ENCODE results near the gene NRF1.
"Not testable (repeated sequence)": the region's sequence is repeated elsewhere in the genome, so short reads cannot be mapped to it uniquely, and the experiment has no call there.

NRF1 gene

GRCh38 chr7:129611246-129612111, at the start of gene NRF1:
Gene NRF1, plus strand, starts transcription at chr7:129611720. Its CDS starts 45,632 bp downstream, at chr7:129657352.
- DNase-seq, result peak; percentile 97

DNA sequence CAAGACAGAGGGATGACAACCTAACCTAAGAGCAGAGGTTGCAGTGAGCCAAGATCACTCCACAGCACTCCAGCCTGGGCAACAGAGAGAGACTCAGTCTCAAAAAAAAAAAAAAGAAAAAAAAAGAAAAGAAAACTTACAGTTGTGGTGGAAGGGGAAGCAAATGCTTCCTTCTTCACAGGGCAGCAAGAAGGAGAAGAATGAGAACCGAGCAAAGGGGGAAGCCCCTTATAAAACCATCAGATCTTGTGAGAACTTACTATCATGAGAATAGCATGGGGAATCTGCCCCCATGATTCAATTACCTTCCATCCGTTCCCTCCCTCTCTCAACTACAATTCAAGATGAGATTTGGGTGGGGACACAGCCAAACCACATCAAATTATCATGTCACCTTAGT, 45.2 kb upstream of the NRF1 start:
- DNase-seq, result not testable (repeated sequence)

DNA sequence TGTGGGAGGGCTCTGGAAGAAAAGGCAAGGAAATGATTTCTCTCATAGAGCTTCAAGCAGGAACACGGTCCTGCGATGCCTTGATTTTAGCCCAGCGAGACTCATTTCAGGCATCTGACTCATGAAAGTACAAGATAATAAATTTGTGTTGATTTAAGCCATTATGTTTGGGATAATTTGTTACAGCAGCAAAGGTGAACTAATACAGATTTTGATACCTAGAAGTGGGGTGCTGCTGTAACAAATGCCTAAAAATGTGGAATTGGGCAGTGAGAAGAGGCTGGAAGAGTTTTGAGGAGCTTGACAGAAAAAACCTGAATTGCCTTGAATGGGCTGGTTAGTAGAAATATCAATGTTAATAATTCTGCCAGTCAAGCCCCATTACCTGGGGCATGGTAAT, 44.1 kb upstream of the NRF1 start:
- DNase-seq, result no peak

GRCh38 chr7:129568240-129568639, 43.3 kb upstream of the NRF1 start:
- DNase-seq, result no peak

DNA sequence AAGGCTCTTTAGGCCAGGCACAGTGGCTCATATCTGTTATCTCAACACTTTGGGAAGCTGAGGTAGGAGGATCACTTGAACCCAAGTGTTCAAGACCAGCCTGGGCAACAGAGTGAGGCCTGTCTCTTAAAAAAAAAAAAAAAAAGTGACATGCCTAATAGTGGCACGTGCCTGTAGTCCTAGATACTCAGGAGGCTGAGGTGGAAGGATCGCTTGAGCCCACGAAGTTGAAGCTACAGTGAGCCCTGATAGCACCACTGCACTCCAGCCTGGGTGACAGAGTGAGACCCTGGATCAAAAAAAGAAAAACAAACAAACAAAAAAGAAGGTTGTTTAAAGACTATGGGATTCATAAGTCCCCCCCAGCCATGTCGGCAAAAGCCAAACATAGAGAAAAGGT, 42.2 kb upstream of the NRF1 start:
- DNase-seq, result no peak

DNA sequence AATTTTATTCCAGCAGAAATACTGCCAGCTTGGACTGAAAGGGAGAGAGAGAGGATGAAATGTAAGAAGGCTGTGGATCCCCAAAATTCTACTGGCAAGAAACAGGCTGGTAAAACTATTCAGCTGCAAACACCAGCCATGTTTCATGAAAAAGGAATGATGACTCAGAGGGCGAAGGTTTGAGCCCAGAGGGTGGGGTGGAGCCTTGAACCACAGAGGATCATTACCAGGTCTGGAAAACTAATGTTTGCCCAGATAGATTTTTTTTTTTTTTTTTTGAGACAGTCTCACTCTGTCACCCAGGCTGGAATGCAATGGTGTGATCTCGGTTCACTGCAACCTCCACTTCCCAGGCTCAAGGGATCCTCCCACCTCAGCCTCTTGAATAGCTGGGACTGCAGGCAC, 41.7 kb upstream of the NRF1 start:
- DNase-seq, result peak; percentile 11

GRCh38 chr7:129571201-129571600, 40.3 kb upstream of the NRF1 start:
- no peak for DNase-seq

DNA sequence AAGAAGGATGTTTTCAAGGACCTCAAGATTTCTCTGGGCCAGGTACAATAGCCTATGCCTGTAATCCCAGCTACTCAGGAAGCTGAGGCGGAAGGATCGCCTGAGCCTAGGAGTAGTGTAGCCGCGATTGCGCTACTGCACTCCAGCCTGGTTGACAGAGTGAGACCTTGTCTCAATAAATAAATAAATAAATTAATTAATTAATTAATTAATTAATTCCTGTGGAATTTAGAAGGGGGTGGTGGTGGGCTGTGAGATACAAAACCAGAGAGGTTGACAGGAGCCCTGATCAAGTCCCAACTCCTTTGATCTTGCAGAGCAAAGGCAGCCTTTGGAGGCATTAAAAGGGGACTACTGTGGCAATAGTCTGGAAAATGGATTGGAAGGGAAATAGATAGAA, 39.3 kb upstream of the NRF1 start:
- DNase-seq, result no peak

DNA sequence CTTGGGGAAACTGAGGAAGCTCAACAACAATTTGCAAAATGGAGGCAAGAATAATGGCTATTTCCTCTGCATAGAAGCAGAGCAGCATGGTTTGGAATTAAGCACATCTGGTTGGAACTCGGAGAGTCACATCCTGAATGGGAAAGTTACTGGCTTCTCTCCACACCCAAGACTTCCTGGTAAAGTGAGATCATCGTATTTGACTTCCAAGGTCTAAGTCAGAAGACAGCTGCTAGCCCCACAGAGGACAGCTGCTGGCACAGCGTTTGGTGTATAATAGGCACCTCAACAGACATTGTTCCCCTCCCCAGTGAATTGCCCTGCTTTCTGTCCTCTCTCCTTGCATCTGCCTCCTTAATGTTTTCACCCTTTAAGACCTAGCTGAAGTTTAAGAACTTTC, 37.0 kb upstream of the NRF1 start:
- DNase-seq, result no peak

GRCh38 chr7:129575699-129576098, 35.8 kb upstream of the NRF1 start:
- no peak for DNase-seq

- no peak for DNase-seq
Measured at GRCh38 chr7:129576138-129576537, 35.4 kb upstream of the NRF1 start.

- no peak for DNase-seq
Measured at GRCh38 chr7:129578829-129579228, 32.7 kb upstream of the NRF1 start.

- not testable (repeated sequence) for DNase-seq
Measured at GRCh38 chr7:129586179-129586578, 25.3 kb upstream of the NRF1 start.

- DNase-seq, result no peak
Measured at GRCh38 chr7:129588268-129588667, 23.3 kb upstream of the NRF1 start.

DNA sequence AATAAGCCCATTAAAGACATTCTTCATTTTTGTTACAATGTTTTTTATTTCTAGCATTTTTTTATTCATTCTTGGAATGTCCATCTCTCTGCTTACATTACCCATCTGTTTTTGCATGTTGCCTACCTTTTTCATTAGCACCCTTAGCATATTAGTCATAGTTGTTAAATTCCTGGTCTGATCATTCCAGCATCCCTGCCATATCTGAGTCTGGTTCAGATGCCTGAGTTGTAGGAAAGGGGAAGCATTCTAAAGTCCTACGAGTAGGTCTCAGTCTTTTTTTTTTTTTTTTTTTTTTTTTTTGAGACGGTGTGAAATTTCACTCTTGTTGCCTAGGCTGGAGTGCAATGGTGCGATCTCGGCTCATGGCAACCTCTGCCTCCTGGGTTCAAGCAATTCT, 19.7 kb upstream of the NRF1 start:
- DNase-seq, result no peak

DNA sequence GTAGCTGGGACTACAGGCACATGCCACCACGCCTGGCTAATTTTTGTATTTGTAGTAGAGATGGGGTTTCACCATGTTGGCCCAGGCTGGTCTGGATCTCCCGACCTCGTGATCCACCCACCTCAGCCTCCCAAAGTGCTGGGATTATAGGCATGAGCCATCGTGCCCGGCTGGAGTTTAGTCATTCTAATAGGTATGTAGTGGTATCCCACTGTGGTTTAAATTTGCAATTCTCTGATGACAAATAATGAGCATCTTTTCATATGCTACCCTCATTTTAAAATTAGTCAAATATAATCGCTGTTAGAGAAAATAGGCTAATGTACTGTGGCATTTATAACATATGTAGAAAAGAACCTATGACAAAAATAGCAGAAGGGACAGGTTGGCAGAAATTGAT, 15.1 kb upstream of the NRF1 start:
- DNase-seq, result not testable (repeated sequence)

DNA sequence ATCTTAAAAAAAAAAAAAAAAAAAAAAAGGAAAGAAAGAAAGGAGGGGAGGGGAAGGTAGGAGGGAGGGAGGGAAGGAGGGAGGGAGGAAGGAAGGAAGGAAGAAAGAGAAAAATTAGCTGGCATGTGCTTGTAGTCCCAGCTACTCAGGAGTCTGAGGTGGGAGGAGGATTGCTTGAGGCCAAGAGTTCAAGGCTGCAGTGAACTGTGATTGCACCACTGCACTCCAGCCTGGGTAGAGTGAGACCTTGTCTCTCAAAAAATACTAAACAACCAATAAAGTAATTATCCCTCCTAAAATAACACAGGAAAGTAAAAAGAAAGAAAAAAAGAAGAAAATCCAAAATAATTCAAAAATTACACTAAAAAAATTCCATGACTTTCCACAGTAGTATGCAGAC, 13.8 kb upstream of the NRF1 start:
- no peak for DNase-seq

GRCh38 chr7:129599174-129599573, 12.3 kb upstream of the NRF1 start:
- DNase-seq, result no peak

DNA sequence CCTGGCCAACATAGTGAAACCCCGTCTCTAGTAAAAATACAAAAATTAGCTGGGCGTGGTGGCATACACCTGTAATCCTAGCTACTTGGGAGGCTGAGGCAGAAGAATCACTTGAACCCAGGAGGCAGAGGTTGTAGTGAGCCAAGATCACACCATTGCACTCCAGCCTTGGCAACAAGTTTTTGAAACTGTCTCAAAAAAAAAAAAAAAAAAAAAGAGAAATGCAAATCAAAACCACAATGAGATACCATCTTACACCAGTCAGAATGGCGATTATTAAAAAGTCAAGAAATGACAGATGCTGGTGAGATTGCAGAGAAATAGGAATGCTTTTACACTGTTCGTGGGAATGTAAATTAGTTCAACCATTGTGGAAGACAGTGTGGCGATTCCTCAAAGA, 7.9 kb upstream of the NRF1 start:
- not testable (repeated sequence) for DNase-seq

GRCh38 chr7:129604021-129604420, 7.5 kb upstream of the NRF1 start:
- not testable (repeated sequence) for DNase-seq

- no peak for DNase-seq
Measured at GRCh38 chr7:129604713-129605437, 6.6 kb upstream of the NRF1 start.

GRCh38 chr7:129605960-129606614, 5.4 kb upstream of the NRF1 start:
- DNase-seq, result no peak

DNA sequence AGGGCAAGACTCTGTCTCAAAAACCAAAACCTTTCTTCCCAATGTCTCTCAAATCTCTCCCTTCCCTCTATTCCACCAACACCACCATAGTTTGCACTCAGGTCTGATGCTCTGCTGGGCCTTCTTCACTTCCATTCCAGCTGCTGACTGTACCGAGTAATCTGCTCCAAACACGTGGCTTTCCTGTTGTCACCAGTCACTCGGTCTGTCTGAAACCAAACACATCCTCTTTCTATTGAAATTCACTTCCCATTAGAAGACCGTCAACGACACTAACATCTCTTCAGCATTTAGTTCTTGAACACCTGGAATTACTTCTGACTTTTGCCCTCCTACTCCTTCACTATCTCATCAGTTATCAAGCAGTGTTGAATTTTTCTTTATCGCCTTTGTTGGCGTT, 4.7 kb upstream of the NRF1 start:
- no peak for DNase-seq
